ENCODE data around the gene GALE. TPM values are rescaled to one million over a fixed set of nuclear protein-coding genes. Genes with fewer than 3 reads are reported as not detected.

GALE gene
- total RNA-seq, 2 experiments from 2014 or later, result 40.7 to 43.6 TPM

GRCh38 chr1:23801338-23801748, 789 bp upstream of the GALE start:
- ChIA-PET CTCF (interaction anchor here (1.0 to 5.5 kb wide), 8 partner anchors 9 to 115 kb away, joined by 3 to 47 read pairs (median 6); partner anchors contain the start of genes LYPLA2 and PITHD1), POLR2A (interaction anchor here (0.8 to 16.5 kb wide), 11 partner anchors 8 to 180 kb away, joined by 3 to 168 read pairs (median 5); partner anchors contain the start of genes HMGCL, LYPLA2, PITHD1 and PNRC2)
- no peaks in the 10 kb centered on the region for H3K9me3 Mint-ChIP-seq
- peak overlapping the region; percentile 79 for H3K27ac Mint-ChIP-seq
- no peaks in the 10 kb centered on the region for H3K27me3 Mint-ChIP-seq
- TF ChIP-seq, protein P1, sequence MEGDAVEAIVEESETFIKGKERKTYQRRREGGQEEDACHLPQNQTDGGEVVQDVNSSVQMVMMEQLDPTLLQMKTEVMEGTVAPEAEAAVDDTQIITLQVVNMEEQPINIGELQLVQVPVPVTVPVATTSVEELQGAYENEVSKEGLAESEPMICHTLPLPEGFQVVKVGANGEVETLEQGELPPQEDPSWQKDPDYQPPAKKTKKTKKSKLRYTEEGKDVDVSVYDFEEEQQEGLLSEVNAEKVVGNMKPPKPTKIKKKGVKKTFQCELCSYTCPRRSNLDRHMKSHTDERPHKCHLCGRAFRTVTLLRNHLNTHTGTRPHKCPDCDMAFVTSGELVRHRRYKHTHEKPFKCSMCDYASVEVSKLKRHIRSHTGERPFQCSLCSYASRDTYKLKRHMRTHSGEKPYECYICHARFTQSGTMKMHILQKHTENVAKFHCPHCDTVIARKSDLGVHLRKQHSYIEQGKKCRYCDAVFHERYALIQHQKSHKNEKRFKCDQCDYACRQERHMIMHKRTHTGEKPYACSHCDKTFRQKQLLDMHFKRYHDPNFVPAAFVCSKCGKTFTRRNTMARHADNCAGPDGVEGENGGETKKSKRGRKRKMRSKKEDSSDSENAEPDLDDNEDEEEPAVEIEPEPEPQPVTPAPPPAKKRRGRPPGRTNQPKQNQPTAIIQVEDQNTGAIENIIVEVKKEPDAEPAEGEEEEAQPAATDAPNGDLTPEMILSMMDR (IDR thresholded peaks at IDR 0.05), result no peak
- peaks cover 21% of the 10 kb centered on the region for H3K36me3 Mint-ChIP-seq (ENCODE audit: low read depth)
- H3K4me1 Mint-ChIP-seq (ENCODE audit: low read depth), result peaks cover 13% of the 10 kb centered on the region
- intact Hi-C loops (cut with micrococcal nuclease), result loop anchor here (5.0 kb wide), 1 partner anchor 66 kb away; the partner anchor contains the start of gene FUCA1
- peak overlapping the region; percentile 92 for H3K4me3 Mint-ChIP-seq
- no peak for DNase-seq
- ATAC-seq, result no peak

DNA sequence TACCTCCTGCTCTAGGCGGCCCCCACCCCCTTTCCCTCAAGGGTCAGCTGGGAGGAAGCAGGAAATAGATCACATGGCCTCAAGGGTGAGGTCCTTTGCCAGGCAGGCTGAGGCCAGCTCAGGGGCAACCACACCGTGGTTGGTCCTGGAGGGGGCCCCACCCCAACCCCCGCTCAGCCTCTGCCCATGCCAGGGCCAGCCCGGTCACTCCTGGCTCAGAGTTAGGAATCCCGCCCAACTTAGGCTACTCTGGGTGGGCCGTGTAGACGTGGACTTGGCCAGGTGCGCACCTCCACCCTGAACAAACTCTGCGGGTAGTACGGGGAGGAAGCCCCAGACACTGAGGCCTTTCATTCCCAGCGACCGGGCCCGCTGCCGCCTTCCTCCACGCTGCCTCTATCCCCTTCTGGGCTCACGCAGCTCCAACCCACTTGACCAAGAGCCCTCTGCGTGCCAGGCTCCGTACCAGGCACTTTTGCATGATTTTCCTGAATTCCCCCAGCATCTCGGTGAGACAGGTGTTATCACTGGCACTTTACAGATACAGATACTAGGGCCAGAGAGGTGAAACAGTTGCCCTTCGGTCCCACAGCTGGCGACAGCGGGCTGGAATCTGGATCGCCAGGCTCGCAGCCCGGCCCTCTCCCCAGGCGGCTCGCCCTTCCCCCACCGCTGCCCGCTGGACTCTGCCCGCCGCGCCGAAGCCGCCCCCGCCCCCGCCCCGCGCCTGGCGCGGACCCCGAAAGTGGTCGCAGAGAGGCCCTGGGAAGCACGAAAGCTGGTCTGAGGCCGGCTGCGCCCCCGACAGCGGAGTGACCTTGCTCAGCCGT, 769 bp downstream of the GALE start:
- peak overlapping the region; percentile 92 for H3K4me3 Mint-ChIP-seq
- peak overlapping the region; percentile 90 for H3K27ac Mint-ChIP-seq
- H3K9me3 Mint-ChIP-seq, result no peaks in the 10 kb centered on the region
- POLR2A ChIA-PET, result interaction anchor here (0.6 to 16.5 kb wide), 8 partner anchors 8 to 69 kb away, joined by 3 to 168 read pairs (median 3); partner anchors contain the start of genes HMGCL, LYPLA2 and PITHD1
- CTCF ChIA-PET, result interaction anchor here (1.5 to 5.5 kb wide), 6 partner anchors 11 to 117 kb away, joined by 4 to 47 read pairs (median 15); partner anchors contain the start of gene FUCA1
- DNase-seq (peak; percentile 74), ATAC-seq (peak; percentile 36)
- peaks cover 25% of the 10 kb centered on the region for H3K36me3 Mint-ChIP-seq (ENCODE audit: low read depth)
- H3K4me1 Mint-ChIP-seq (ENCODE audit: low read depth), result peaks cover 13% of the 10 kb centered on the region
- intact Hi-C loops (cut with micrococcal nuclease), result loop anchor here (5.0 kb wide), 1 partner anchor 68 kb away; the partner anchor contains the start of gene FUCA1
- TF ChIP-seq, protein P1 (IDR thresholded peaks at IDR 0.05), result no peak
- H3K27me3 Mint-ChIP-seq, result no peaks in the 10 kb centered on the region

DNA sequence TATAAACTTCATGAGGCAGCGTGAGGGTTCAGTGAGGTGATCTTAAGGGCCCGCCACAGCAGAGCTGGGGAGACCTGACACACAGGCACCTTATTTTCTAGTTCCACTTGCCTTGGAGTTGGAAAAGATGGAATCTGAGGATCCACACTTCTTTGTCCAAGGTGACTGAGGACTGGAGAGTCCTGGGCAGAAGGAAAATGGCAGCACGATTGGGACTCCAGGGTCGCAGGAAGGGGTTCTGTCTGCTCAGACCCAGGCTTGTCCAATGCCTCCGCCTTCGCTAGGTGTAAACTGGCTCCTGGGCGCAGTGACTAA, 1.3 kb downstream of the GALE start:
- H3K4me3 Mint-ChIP-seq, result peak overlapping the region; percentile 92
- ChIA-PET CTCF (interaction anchor here (1.5 to 5.5 kb wide), 5 partner anchors 10 to 118 kb away, joined by 4 to 47 read pairs (median 13); partner anchors contain the start of gene FUCA1), POLR2A (interaction anchor here (0.6 to 16.5 kb wide), 5 partner anchors 7 to 28 kb away, joined by 3 to 168 read pairs (median 3); partner anchors contain the start of genes LYPLA2 and PITHD1)
- H3K27me3 Mint-ChIP-seq, result no peaks in the 10 kb centered on the region
- H3K27ac Mint-ChIP-seq, result peak overlapping the region; percentile 90
- H3K4me1 Mint-ChIP-seq (ENCODE audit: low read depth), result peaks cover 13% of the 10 kb centered on the region
- peaks cover 29% of the 10 kb centered on the region for H3K36me3 Mint-ChIP-seq (ENCODE audit: low read depth)
- H3K9me3 Mint-ChIP-seq, result no peaks in the 10 kb centered on the region
- intact Hi-C loops (cut with micrococcal nuclease), result no loop called here
- DNase-seq, result no peak
- no peak for ATAC-seq
- TF ChIP-seq, protein P1 (IDR thresholded peaks at IDR 0.05), result no peak

- Mint-ChIP-seq H3K27me3 (no peaks in the 10 kb centered on the region), H3K36me3 (ENCODE audit: low read depth) (peaks cover 29% of the 10 kb centered on the region), H3K27ac (peak overlapping the region; percentile 38), H3K4me3 (peak overlapping the region; percentile 92), H3K9me3 (no peaks in the 10 kb centered on the region), H3K4me1 (ENCODE audit: low read depth) (peaks cover 13% of the 10 kb centered on the region)
- ChIA-PET POLR2A (interaction anchor here (1.1 to 16.5 kb wide), 3 partner anchors 9 to 20 kb away, joined by 3 to 168 read pairs (median 3); partner anchors contain the start of gene PITHD1), CTCF (interaction anchor here (1.1 to 5.5 kb wide), 5 partner anchors 8 to 118 kb away, joined by 4 to 47 read pairs (median 13); no protein-coding TSS in a partner anchor)
- DNase-seq (peak; percentile 27), ATAC-seq (no peak)
- intact Hi-C loops (cut with micrococcal nuclease), result no loop called here
- TF ChIP-seq, protein P1 (IDR thresholded peaks at IDR 0.05), result peak; percentile 15
Measured at GRCh38 chr1:23798662-23799142, 1.9 kb downstream of the GALE start.

Measured in activated CD8-positive, alpha-beta T cell treated with anti-CD3 and anti-CD28 coated beads for 36 hours (primary cell).